Measurements from ENCODE around the gene ANK3. TPM values are rescaled to one million over a fixed set of nuclear protein-coding genes. Genes with fewer than 3 reads are reported as not detected.
A peak's percentile ranks its signal among the peaks of the same experiment; 100 is the strongest.

ANK3 gene
- total RNA-seq, 6 experiments from 2014 or later: 7.8 to 25.7 (median 16.6) TPM

GRCh38 chr10:60270426-60270825 is 119.2 kb downstream of the ANK3 start:
- H3K36me3 ChIP-seq: no peaks in the 10 kb centered on the region
- H3K27ac ChIP-seq: no peak overlapping the region
- H3K4me1 ChIP-seq: no peaks in the 10 kb centered on the region
- WGBS (ENCODE audit: insufficient coverage, low coverage, low lambda C conversion rate, missing lambda C conversion rate): 81% methylated on average over 1 of the region's 1 CpG
- no peak for ATAC-seq
- DNase-seq: no peak
- intact Hi-C loops (cut with DNase I): no loop called here
- TF ChIP-seq, protein P1, sequence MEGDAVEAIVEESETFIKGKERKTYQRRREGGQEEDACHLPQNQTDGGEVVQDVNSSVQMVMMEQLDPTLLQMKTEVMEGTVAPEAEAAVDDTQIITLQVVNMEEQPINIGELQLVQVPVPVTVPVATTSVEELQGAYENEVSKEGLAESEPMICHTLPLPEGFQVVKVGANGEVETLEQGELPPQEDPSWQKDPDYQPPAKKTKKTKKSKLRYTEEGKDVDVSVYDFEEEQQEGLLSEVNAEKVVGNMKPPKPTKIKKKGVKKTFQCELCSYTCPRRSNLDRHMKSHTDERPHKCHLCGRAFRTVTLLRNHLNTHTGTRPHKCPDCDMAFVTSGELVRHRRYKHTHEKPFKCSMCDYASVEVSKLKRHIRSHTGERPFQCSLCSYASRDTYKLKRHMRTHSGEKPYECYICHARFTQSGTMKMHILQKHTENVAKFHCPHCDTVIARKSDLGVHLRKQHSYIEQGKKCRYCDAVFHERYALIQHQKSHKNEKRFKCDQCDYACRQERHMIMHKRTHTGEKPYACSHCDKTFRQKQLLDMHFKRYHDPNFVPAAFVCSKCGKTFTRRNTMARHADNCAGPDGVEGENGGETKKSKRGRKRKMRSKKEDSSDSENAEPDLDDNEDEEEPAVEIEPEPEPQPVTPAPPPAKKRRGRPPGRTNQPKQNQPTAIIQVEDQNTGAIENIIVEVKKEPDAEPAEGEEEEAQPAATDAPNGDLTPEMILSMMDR (IDR thresholded peaks at IDR 0.05): no peak
- TF ChIP-seq POLR2A (IDR thresholded peaks at IDR 0.05): no peak
- H3K9me3 ChIP-seq: no peaks in the 10 kb centered on the region
- no peaks in the 10 kb centered on the region for H3K27me3 ChIP-seq
- no peak overlapping the region for H3K4me3 ChIP-seq

- Histone ChIP-seq H3K27ac (no peak overlapping the region), H3K27me3 (no peaks in the 10 kb centered on the region), H3K4me1 (no peaks in the 10 kb centered on the region), H3K4me3 (no peak overlapping the region), H3K36me3 (no peaks in the 10 kb centered on the region), H3K9me3 (no peaks in the 10 kb centered on the region)
- TF ChIP-seq, protein P1 (IDR thresholded peaks at IDR 0.05): no peak
- no peak for TF ChIP-seq POLR2A (IDR thresholded peaks at IDR 0.05)
- intact Hi-C loops (cut with DNase I): no loop called here
- DNase-seq (no peak), ATAC-seq (peak in 1 of 4 donors; percentile 17)
- WGBS (ENCODE audit: insufficient coverage, low coverage, low lambda C conversion rate, missing lambda C conversion rate): 74% methylated on average over 6 of the region's 6 CpGs
These were observed 121.9 kb downstream of the ANK3 start for GRCh38 chr10:60267802-60268201.

DNA sequence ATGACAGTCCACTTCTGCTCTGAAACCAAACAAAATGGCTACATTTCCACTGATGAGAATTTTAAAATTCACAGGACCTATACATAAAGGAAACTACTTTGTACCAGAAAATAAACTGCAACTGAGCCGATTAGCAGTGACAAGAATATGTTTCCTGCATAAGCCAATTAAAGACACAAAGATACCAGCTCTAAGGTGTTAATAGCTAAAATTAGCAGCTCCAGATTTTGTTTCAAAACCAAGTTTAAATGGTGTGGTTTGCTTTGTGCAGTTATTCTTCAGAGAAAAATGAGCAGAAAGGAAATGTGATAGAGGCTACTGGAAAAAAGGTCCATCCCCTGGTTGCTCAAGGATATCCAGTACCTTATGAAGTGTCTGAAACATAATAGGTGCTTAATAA is 123.2 kb downstream of the ANK3 start:
- intact Hi-C loops (cut with DNase I): no loop called here
- Histone ChIP-seq H3K36me3 (no peaks in the 10 kb centered on the region), H3K27ac (no peak overlapping the region), H3K9me3 (no peaks in the 10 kb centered on the region), H3K27me3 (no peaks in the 10 kb centered on the region), H3K4me3 (no peak overlapping the region), H3K4me1 (no peaks in the 10 kb centered on the region)
- WGBS (ENCODE audit: insufficient coverage, low coverage, low lambda C conversion rate, missing lambda C conversion rate): 38% methylated on average over 1 of the region's 1 CpG
- TF ChIP-seq, protein P1 (IDR thresholded peaks at IDR 0.05): no peak
- TF ChIP-seq POLR2A (IDR thresholded peaks at IDR 0.05): no peak
- DNase-seq: no peak
- no peak for ATAC-seq

- Histone ChIP-seq H3K27me3 (no peaks in the 10 kb centered on the region), H3K27ac (no peak overlapping the region), H3K9me3 (no peaks in the 10 kb centered on the region), H3K4me3 (no peak overlapping the region), H3K4me1 (no peaks in the 10 kb centered on the region), H3K36me3 (no peaks in the 10 kb centered on the region)
- ATAC-seq: no peak
- intact Hi-C loops (cut with DNase I): no loop called here
- DNase-seq: no peak
- TF ChIP-seq, protein P1 (IDR thresholded peaks at IDR 0.05): no peak
- TF ChIP-seq POLR2A (IDR thresholded peaks at IDR 0.05): no peak
- 46% methylated on average over 3 of the region's 3 CpGs for WGBS (ENCODE audit: insufficient coverage, low coverage, low lambda C conversion rate, missing lambda C conversion rate)
These were observed 127.0 kb downstream of the ANK3 start for GRCh38 chr10:60262647-60263126.

DNA sequence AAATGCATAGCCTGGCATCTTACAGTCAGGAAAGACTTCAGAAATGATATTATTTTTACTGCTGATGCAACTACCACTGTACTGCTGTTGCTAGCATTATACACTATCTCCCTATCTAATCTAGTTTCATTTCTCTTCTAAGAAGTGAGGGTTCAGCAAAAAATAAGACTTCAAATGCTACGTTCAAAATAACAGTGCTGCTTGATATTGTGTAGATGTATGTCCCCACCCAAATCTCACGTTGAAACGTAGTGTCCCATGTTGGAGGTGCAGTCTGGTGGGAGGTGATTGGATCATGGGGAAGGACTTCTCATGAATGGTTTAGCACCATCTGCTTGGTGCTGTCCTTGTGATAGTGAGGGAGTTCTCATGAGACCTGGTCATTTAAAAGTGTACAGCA is 129.4 kb downstream of the ANK3 start:
- no peak overlapping the region for H3K4me3 ChIP-seq
- TF ChIP-seq, protein P1 (IDR thresholded peaks at IDR 0.05): no peak
- no peak for TF ChIP-seq POLR2A (IDR thresholded peaks at IDR 0.05)
- no peaks in the 10 kb centered on the region for H3K9me3 ChIP-seq
- H3K27me3 ChIP-seq: no peaks in the 10 kb centered on the region
- peak in 1 of 4 donors; percentile 21 for ATAC-seq
- no peaks in the 10 kb centered on the region for H3K4me1 ChIP-seq
- no peak for DNase-seq
- intact Hi-C loops (cut with DNase I): no loop called here
- 31% methylated on average over 3 of the region's 3 CpGs for WGBS (ENCODE audit: insufficient coverage, low coverage, low lambda C conversion rate, missing lambda C conversion rate)
- no peak overlapping the region for H3K27ac ChIP-seq
- no peaks in the 10 kb centered on the region for H3K36me3 ChIP-seq
